COR-L47 (cell line): Measurements from ENCODE around the gene NLGN1.
"Not testable (repeated sequence)": the region's sequence is repeated elsewhere in the genome, so short reads cannot be mapped to it uniquely, and the experiment has no call there.

Source experiments
- DNase-seq: peaks from one replicate; lab custom pipeline; 2025; lab: John Stamatoyannopoulos, UW

Gene NLGN1

GRCh38 chr3:173556546-173556945 lies 159.0 kb downstream of the NLGN1 start:
- DNase-seq, result no peak

- no peak for DNase-seq
Measured at GRCh38 chr3:173567997-173568396, 170.5 kb downstream of the NLGN1 start.

- DNase-seq, result no peak
Measured at GRCh38 chr3:173568623-173569022, 171.1 kb downstream of the NLGN1 start.

GRCh38 chr3:173583496-173583895 lies 186.0 kb downstream of the NLGN1 start:
- no peak for DNase-seq

- peak; percentile 75 for DNase-seq
Measured at GRCh38 chr3:173584093-173584837, 186.7 kb downstream of the NLGN1 start.

GRCh38 chr3:173584838-173585831 lies 187.6 kb downstream of the NLGN1 start:
- peak; percentile 88 for DNase-seq

GRCh38 chr3:173586166-173586565 lies 188.6 kb downstream of the NLGN1 start:
- peak; percentile 23 for DNase-seq

- no peak for DNase-seq
Measured at GRCh38 chr3:173587055-173587454, 189.5 kb downstream of the NLGN1 start.

GRCh38 chr3:173588556-173588955 lies 191.0 kb downstream of the NLGN1 start:
- DNase-seq, result no peak

GRCh38 chr3:173589116-173589515 lies 191.6 kb downstream of the NLGN1 start:
- no peak for DNase-seq

- no peak for DNase-seq
Measured at GRCh38 chr3:173591401-173591800, 193.9 kb downstream of the NLGN1 start.

GRCh38 chr3:173594881-173595280 lies 197.3 kb downstream of the NLGN1 start:
- not testable (repeated sequence) for DNase-seq

GRCh38 chr3:173599673-173600072 lies 202.1 kb downstream of the NLGN1 start:
- no peak for DNase-seq

- no peak for DNase-seq
Measured at GRCh38 chr3:173614522-173614921, 217.0 kb downstream of the NLGN1 start.

GRCh38 chr3:173615661-173616060 lies 218.1 kb downstream of the NLGN1 start:
- DNase-seq, result no peak

- DNase-seq, result no peak
Measured at GRCh38 chr3:173617490-173617889, 219.9 kb downstream of the NLGN1 start.

GRCh38 chr3:173618148-173618547 lies 220.6 kb downstream of the NLGN1 start:
- no peak for DNase-seq

- no peak for DNase-seq
Measured at GRCh38 chr3:173618703-173619102, 221.2 kb downstream of the NLGN1 start.

- no peak for DNase-seq
Measured at GRCh38 chr3:173622166-173622565, 224.6 kb downstream of the NLGN1 start.

- DNase-seq, result no peak
Measured at GRCh38 chr3:173624086-173624485, 226.5 kb downstream of the NLGN1 start.

GRCh38 chr3:173630849-173631248 lies 233.3 kb downstream of the NLGN1 start:
- no peak for DNase-seq

GRCh38 chr3:173632945-173633344 lies 235.4 kb downstream of the NLGN1 start:
- DNase-seq, result no peak

GRCh38 chr3:173635826-173636225 lies 238.3 kb downstream of the NLGN1 start:
- no peak for DNase-seq
